GM18526 (cell line): Measurements from ENCODE around the gene SPRYD4.
A peak's percentile ranks its signal among the peaks of the same experiment; 100 is the strongest.

ENCODE experiments used
- POLR2A ChIP-seq: IDR thresholded peaks from 3 replicates; pipeline ENCODE4 v1.6.1; 2011; ENCODE audit not compliant: insufficient read length; ENCODE audit errors: extremely low read depth

Gene SPRYD4

DNA sequence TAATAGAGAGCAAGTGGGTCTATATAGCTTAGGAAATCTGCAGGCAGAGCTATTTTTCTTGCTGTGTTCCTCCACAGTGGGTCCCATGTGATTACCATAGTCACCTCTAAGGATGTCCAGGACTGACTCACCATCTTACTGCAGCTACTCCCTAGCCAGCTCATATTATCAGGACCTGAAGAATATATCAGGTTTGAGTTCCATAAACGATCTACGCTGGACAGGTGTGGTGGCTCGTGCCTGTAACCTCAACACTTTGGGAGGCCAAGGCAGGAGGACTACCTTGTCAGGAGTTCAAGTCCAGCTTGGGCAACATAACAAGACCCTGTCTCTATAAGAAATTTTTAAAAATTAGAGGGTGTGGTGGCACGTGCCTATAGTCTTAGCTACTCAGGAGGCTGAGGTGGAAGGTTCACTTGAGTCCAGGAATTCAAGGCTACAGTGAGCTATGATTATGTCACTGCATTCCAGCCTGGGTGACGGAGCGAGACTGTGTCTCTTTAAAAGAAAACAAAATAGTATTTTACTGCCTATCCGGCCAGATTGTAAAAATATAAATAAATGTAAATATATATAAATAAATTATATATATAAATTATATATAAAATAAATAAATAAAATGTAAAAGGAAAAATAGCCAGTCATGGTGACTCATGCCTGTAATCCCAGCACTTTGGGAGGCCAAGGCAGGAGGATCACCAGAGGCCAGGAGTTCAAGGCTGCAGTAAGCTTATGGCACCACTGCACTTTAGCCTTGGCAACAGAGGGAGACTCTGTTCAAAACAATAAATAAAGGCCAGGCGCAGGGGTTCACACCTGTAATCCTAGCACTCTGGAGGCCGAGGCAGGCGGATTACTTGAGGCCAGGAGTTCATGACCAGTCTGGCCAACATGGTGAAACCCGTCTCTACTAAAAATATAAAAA lies 6.9 kb upstream of the SPRYD4 start:
- TF ChIP-seq POLR2A = no peak

DNA sequence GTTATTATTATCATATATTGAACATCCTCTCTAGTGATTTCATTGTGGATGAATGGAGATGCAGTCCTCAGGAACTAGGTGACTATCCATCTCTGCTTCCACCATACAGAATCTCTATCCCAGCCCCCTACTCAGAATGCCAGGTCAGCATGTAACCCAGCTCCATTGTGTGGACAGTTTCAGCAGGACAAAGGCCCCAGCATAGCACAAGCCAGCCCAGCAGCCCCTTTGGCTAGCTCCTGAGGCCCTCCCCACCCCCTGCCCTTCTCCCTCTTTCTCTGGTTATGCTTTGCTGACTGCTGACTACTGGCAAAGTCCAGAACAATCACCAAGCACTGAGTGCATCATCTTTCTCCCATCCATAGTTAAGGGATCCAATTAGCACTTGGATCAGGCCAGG lies 5.8 kb upstream of the SPRYD4 start:
- no peak for TF ChIP-seq POLR2A

DNA sequence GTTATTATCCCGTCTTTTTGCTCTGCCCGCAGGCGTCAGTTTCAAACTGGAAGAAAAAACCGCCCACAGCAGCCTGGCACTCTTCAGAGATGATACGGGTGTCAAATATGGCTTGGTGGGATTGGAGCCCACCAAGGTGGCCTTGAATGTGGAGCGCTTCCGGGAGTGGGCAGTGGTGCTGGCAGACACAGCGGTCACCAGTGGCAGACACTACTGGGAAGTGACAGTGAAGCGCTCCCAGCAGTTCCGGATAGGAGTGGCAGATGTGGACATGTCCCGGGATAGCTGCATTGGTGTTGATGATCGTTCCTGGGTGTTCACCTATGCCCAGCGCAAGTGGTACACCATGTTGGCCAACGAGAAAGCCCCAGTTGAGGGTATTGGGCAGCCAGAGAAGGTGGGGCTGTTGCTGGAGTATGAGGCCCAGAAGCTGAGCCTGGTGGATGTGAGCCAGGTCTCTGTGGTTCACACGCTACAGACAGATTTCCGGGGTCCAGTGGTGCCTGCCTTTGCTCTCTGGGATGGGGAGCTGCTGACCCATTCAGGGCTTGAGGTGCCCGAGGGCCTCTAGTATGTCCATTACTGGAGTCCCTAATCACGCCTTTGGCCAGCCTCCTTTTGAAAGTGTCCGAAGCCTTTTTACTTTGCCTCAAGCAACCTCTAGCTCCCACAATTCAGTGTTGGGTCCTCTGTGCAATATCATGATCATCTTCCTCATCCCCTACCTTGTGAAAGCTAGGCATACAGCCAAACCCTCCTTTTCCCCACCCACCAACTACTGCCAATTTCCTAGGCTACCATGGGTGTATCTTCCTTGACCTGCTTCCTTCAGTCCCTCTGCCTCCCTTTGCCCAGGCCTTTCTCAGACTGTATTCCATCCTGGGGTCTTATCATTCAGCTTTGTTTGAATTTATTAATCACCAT lies 891 bp downstream of the SPRYD4 start:
- TF ChIP-seq POLR2A = no peak

DNA sequence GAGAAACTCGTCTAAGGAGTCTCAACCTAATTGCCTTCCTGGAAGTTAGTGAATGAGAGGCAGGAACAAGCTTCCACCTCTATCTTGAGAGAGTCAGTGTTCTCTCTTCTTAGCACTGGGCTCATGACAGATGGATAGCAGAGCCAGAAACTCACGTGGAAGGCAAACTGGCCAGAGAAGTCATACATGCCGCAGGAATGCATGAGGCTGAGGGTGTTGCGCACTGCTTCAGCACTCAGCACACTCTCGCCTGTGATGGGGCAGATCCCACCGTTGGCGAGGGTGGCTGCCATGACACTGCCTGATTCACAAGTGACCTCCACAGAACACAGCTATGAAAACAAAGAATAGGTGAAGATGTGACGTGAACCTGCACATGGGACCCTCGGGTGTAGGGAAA lies 6.0 kb downstream of the SPRYD4 start:
- TF ChIP-seq POLR2A = no peak

DNA sequence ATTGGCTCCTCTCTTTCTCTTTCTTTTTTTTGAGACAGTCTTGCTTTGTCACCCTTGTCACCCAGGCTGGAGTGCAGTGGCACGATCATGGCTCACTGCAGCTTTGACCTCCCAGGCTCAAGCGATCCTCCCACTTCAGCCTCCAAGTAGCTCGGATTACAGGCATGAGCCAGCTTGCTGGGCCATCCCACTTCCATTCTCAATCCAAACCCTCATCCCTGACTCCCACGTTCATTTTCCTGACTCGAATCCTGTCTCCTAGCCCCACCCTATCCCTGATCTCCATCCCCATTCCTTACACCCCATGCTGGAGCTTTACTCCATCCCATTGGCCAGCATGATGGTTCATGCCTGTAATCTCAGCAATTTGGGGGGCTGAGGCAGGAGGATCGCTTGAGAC lies 7.8 kb downstream of the SPRYD4 start:
- no peak for TF ChIP-seq POLR2A

DNA sequence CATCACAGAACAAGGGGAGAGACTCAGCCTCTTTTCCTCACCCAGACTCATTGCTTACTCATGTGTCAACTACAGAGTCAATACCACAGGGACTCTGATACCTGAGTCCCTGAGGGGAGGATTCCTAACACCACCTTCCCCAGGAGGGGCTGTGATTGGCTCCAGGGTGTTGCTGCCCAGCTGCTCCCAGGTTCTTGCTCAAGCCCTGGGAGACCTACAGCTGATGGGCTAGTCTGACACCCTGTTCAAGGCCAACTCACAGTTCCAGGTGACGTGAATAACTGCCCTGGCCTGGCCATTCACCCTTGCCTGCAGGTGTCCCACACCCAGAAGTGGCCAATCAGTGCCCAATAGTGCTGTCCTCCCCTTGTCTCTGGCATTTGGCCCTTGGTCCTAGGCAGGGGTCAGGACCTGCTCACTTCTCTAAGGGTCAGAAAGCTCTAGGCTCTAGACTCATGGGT lies 8.6 kb downstream of the SPRYD4 start:
- no peak for TF ChIP-seq POLR2A

DNA sequence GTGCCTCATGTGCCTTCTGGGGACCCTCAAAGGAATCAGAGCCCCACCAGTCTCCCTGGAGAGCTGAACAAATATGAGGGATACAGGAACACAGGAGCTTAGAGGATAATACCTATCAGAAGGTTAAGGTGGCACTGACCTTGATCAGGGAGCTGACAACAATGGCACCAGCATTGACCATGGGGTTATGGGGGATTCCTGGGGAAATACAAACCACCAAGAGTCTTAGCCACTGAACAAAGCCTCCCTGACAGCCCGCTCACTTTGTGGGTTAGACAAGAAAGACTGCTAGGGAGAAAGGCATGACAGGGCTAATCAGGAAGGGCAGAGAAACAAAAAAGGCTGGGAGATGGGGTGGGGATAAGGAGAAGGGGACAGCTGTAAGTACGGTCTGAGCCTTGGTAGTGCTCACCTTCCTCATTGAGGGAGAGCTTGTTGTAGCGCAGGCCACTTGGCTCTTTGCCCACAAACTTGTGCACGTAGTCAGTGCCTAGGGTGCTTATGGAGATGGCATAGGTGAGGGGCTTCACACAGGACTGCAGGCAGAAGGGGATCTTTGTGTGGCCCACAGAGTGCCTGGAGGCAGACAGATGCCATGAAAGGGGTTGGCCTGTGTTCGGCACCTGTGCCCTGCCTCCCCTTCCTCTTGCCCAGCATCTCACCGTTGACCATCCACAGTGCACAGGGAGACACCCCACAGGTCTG lies 9.3 kb downstream of the SPRYD4 start:
- TF ChIP-seq POLR2A = no peak

DNA sequence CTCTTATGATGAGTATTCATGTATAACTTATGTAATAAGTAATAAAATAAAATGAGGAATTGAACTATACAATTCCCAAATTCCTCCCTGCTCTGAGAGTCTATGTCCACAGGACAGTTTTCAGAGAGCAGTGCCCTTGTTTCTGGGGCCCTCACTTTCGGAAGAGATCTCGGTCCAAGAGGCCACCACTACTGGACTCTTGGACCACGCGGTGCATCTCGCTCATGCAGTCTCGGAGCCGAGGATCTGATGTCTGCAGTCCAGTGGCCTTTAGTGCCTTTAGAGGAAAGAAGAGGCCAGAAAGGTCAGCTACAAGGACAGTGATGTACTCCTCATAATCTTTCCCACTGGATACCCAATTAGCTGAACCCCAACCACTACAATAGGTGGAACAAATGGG lies 11.2 kb downstream of the SPRYD4 start:
- TF ChIP-seq POLR2A = no peak

DNA sequence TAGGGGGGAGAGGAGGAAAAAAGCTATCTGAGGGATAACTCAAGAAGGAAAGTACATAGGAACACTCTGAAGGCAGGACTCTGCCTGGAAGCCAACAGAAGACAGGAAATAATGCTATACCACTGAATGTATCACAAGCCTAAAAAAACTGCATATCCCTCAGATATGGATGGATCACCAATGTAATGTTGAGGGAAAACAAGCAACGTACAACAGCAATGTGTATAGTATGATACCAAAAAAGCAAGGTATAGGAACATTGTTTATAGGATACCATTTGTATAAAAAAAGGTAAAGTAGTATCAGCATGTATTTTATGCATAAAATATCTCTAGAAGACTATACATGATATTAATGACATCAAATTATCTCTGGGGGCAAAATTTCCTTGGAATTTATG lies 16.2 kb downstream of the SPRYD4 start:
- no peak for TF ChIP-seq POLR2A

DNA sequence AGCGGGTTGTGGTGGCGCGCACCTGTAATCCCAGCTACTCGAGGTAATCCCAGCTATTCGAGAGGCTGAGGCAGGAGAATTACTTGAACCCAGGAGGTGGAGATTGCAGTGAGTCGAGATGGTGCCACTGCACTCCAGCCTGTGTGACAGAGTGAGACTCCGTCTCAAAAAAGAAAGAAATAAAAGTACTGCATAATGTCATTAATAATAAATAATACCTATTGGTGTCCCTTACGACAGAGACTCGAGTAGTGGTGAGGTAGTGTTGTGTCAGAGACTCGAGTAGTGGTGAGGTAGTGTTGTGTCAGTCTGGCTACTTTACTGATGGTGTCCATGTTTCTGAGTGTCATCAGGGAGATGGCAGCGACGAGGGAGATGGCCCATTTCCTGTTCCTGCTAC lies 18.3 kb downstream of the SPRYD4 start:
- TF ChIP-seq POLR2A = no peak

DNA sequence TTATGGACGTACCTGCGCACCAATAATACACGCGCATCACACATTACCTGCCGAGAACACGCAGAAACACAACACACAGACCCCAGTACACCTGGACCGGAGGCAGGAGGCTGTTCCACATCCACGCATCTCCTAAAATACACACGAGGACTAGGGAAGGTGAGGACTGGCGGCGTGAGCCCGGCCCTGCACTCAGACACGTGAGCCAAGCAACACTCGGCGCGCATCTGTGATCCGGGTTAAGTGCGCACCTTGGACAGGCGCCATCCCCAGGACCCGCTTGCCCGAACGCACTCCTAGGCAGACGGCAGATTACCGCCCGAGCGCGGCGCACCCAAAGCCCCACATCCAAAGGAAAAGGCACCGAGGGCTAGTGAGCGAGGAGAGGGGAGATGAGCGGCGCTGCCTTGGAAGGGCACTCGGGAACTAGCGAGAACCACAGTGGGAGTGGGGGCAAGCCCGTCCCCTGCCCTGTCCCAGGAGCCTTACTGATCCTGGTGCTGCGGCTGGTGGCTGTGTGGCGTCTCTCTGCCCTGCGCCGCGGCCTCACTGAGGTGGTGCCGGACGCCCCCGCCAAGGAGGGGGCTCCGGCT lies 19.2 kb downstream of the SPRYD4 start:
- TF ChIP-seq POLR2A = no peak

DNA sequence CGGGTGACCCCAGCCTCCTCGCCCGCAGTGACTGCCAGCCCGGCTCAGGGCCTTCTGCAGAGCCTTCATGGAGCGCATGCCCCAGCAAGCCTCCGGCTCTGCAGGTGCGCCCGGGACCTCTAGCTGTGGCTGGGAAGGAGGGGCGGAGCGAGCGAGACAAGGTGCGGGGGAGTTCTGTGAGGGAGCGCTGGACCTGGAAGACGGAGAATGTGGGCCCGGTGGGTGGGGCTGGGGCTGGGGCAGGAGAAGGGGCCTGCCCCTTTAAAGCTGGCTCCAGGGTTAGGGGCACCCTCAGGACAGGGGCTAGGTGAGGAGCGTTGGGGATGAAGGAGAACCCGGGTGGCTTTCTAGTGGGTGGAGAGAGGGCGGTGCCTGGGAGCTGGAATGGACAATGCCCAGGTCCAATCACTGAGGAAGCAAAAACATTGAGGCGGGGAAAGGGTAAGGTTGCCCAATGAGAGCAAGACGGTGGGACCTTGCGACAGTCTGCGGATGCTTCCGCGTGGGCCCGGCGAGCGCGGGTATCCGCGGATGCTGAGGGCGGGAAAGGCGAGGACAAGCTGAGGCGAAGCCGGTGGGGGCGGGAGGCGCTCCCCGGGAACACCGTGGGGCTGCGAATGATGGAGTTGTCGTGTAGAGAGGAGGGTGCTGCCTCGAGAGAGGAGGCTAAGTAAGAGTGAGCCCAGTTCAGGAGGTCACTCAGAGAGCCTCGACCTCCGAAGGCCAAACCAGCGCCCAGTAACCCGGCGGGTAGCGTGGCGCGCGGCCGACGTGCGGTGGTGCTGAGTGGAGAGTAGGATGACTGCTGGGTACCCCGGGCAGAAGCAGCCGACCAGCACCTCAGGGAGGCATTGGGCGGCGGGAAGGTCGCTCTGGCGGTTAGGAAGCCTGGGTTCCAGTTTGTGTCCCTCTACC lies 19.9 kb downstream of the SPRYD4 start, which contains the start of gene GLS2:
GLS2 (minus strand) TSS at position 121 of the 915 bp plus-strand sequence; CDS start at position 78, 43 bp downstream.
- peak; percentile 13 for TF ChIP-seq POLR2A

DNA sequence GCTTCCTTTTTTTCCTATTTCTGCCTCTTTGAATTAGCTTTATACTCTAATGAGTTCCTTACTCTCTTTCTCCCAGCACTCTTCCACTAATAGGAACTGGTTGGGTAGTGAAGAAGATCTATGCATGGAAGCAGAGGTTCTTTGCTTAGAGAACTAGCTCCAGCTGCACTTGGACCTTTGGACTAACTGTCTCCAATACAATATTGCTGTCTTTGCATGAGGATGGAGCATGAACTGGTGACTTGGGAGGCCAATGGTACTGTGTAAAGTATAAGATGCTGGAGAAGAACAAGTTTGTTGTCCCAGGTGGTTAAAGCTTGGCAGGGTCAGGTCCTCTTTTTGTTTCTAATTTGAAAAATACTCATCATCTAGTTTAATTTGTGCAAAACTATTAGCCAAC lies 22.0 kb downstream of the SPRYD4 start:
- TF ChIP-seq POLR2A = no peak

DNA sequence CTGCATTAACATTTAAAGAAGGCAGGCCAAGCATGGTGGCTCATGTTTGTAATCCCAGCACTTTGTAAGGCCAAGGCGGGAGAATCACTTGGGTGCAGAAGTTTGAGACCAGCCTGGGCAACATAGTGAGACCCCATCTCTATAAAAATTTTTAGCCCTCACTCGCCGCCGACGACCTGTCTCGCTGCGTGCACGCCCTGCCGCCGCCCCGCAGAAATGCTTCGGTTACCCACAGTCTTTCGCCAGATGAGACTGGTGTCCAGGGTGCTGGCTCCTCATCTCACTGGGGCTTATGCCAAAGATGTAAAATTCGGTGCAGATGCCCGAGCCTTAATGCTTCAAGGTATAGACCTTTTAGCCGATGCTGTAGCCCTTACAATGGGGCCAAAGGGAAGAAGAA lies 42.4 kb downstream of the SPRYD4 start:
- TF ChIP-seq POLR2A = no peak
